Measurements from ENCODE around the gene HOXA7.

HOXA7 gene

DNA sequence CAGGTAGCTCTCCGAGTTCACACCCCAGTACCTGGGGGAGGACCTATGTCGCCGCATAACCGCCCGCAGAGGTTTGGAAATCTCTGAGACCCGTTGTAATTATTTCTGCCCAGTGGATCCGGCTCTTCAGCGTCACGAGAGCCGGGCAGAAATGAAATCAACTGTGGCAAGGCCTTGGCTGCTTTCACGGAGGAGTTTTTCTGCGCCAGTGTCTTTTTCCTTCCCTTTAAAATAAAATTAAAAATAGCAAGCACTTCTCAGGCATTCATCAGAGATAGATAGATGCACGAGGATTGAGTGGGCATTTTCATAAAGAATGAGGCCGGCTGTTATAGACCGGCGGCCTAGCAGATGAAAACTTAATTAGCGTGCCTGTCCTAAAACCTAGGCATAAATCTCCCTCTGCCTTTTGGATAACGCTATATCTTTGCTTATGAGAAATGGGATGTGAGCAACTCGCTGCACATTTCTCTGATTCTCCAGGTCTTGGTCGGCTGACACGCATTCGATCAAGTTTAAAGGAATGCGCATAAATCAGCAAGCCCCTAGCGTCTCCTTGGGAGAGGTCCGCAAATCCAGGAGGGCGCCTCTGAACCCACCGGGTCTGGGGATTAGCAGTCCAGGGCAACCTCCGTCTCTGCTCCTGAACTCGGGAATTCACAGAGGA lies 37.0 kb upstream of the HOXA7 start:
- DNase-seq (ENCODE audit: low read depth), result no peak

DNA sequence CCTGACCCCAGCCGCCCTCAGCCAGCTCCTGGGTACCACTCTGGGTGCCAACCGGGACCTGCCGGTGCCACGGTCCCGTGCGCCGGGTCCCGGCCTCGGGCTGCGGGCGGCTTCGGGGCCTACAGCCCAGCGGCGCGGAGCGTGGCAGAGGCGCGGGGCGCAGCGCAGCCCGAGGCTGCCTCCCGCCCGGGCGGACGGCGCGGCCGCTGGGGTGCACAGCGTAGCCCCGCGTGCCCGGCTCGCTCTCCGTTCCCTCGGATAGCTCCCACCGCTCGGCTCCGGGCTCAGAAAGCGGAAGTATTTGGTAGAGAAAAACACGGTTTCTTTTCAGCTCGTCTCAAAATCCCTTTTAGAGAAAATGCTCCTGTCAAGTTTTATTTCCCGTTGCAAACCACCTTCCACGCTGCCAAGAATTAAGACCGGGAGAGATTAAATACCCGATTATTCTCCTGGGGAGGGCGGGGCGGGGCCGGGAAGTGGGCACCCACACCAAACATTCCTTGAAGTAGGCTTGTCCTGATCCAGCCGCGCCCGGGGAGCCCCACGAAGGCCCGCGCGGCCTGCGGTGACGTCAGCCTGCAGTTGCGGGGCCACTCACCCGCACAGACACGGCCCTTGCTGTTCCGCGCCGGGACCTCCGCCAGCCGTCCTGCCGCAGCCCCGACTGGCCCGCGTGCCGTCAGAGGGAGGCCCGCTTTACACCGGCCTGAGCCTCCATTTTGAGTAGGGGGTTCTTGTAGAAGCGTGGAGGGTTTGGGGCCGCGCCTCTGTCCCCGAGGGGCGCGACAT lies 36.3 kb upstream of the HOXA7 start:
- DNase-seq (ENCODE audit: low read depth), result no peak

DNA sequence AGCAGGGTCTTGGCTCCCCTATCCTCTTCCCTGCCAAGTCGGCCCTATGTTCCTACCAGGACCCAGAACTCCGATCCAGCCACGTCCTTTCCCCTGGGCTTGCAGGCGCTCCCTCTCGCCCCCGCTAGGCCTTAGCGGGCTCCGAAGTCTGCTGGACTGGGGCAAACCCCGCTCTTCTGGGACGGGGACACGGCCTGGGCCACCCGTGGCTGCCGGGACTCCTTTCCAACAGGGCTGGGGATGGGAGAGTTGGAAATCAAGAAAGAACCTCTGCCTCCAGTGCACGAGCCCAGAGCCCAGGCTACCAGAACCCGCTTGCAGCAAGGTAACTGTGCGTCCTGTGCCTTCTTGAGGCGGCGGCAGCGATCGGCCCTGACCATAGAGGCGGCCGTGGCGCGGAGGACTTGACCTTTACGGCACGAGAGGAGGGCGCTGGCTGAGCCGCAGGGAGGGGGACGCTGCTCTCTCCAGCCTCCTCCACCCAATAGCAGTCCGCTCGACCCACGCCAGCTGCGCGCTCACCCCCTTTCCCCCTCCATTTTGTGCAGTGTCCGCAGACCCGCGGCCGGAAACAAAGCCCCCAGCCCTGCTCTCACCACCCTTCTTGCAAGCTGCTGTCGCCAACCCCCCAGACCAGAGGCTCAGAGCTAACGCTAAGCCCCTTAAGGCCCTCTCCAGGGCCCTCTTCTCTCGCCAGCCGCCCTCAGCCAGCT lies 35.5 kb upstream of the HOXA7 start:
- DNase-seq (ENCODE audit: low read depth), result no peak

DNA sequence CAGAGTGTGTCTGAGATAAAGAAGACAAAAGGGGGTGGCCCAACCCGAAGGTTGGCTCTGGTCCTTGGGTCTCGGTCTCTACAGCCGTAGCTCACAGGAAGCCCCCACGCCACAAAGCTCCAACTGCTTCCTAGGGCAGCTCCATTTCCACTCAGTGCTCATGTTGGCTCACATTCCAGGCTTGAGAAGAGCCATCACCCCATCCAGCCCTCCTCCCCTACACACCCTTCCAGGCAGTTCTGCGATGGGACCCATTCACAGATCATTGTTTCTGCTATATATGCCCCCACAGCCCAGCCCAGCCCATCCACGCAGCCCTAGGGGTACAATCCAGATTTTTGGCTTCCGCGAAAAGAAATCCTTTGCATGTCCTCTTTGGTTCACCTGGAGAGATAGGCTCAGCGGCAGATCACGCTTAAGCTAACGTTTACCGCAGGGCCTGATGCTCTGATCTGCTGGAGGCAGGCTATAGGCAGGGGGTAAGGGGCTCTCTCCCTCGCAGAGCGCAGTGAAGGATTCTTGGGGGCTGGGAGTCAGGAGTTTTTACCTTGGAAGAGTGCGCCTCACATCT lies 34.8 kb upstream of the HOXA7 start:
- no peak for DNase-seq (ENCODE audit: low read depth)

DNA sequence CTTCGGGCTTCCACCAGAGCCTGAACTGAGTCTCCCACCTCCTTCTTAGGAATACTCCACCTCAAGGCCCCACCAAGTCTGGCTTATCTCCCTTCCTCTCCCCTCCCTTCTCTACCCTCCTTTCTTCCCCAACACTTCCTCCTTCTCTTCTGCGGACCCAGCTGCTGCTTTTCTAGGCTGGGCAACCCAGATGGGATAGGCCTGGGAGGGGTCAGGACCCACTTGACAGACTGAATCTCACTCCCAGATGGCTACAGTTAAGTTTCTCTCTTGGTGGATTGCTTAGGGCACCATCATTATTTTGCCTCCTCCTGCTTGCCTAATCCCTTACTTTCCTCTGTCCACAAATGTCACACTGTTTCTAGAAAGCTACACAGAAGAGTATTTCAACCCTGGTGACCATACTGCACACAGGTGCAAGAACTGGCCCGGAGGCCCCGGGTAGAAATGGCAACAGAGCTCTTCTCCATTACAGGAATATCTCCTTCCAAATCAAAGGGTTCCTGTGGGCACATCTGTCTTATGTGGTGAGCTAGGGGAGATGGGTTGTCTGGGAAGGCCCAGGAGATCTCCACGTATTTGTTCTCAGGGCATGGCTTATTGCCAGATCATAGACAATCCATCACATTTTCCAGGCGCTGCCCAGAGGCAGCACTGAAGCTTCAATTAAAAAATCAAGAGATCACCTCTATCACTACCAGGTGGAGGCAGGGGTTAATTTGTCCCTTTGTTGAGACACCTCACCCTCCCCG lies 33.7 kb upstream of the HOXA7 start:
- no peak for DNase-seq (ENCODE audit: low read depth)

DNA sequence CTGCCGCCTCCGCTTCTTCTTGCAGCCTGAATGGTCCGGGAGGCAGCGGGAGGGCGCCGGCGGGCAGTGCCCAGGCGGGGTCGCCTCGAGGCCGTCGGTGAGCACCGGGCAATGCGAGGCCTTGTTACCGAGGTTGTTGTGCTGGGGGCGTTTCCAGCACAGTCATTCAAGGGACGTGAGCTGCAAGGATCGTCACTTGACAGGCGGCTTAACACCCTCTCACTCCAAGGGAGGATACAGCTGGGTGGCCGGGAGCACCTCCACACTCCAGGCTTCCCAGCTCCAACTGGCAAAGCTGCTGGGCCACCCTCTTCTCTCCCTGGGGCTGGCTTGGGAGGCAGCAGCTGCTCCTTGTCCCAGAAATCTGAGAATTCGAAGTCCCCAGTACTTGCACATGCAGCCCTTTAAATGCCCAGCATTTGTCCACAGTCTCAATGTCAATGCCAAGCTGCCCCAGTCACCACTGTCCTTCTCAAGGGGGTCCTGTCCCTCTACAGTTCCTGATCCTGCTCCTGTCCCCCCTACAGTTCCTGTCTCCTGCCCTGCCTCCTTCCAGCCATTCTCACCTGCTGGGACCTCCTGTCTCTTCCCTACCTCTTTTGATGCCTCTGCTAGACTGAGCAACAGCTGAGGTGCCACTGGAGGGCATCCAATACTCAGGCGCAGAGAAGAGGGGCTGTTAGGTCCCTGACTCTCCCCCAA lies 33.0 kb upstream of the HOXA7 start:
- no peak for DNase-seq (ENCODE audit: low read depth)

DNA sequence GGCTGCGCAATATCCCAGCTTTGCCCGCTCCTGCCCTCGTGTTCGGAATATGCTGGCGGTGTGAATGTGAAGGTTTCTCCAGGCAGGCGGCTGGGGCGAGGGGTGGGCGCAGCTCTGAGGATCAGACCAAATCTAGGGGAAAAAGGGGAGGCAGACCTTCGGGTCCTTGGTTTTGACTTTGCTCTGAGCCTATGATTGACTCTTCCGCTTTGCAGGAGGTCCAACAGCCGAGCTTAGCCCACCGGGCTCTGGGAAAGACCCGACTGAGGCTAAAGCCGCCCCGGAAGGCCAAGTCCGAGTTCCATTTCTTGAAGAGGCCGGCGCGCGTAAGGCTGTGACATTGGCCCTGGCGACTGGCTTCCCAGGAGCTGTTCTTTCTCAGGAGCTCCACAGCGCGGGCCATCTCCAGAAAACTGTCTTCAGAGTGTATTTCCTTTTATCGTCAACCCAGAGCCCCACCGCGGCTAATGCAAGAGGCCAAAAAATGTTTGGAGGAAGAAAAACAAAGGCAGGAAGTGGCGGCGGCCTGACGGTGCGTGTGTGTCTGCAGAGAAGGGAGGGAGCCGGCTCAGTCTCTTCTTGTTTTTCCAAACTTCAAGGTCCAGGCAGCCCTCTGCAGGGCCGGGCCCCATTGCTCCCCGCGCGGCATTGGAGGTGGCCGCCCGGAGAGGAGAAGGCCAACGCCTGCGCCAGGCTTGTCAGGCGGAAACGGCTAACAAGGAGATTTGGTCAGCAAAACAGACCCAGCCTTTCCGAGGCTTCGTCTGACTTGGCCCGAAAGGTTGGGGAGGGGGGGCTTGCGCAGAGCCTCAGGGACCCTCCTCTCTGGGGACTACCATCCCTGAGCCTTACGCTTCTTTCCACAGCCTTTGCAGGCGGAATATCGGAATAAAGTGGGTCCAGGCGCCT lies 32.2 kb upstream of the HOXA7 start:
- DNase-seq (ENCODE audit: low read depth), result no peak

DNA sequence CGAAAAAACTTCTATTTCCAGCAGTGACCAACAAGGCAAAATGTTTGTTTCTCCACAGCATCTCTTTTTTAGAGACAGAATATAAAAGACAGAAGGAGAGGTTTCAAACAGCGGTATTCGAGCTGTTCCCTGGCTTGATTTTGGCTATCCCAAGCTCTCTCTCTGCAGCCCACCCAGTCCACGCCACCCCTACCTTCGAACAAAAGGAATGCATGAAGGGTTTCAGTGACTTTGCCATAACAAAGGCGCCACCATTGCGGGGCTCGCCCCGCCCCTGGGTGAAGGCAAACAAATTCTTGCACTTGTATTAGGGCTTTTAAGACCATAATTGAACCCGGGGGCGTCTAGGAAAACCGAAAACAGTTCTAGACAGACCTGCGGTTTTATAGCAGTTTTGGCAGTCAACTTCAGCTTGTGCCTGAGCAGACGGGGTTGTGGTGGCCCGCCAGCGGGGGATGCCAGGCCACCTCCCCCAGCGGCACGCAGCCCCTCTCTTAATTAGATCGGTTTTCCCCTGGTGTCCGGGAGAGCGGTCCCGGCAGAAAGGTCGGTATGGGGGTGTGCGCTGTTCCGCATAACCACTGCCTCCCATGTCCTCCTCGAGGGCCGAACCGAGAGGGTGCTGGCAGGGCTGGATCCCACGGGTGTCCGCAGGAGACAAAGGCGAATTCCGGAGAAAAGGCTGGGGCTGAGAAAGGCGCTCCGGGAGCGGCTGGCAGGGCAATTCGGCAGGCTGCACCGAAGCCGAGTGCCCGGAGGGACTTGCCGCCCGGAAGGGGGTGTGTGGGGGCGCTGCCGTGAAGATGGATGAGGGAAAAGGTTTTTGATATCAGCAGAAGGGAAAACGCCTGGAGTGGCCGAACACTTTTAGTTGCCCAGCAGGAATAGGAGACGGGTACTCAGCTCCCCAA lies 31.3 kb upstream of the HOXA7 start:
- no peak for DNase-seq (ENCODE audit: low read depth)

DNA sequence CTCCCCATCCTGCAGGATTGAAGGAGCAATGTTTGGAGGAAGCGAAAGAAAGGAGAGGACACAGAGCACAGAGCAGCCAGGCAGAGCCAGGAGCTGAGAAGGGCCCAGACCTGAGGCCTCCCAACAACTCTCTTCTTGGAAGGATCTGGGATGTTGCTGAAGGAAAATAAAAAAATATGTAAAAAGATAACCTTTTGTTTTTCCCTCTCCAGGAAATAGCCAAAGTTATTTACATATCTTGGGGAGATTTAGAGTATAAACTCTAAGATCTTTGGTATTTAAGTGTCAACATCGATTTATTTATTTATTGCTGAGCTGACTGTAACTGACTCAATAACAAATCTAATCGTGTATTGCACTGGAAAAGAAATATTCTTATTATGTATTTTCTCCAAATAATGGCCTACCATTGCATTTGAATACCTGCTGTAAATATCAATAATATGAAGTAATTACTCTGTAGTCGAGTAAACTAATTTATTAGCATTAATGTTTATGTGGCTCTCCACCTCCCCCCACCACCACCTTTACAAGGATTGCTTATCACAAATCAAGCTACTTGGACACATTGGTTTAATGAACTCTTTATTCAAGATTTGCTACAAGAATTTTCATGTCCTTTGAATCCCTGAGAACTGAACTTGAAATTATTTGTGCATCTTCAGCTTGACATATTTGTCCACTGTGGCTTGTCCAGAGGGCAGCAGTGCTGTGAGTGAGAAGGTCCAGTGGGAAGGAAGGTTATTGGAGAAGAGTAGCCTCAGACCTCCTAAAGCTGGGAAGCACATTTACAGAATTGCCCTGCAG lies 30.4 kb upstream of the HOXA7 start:
- DNase-seq (ENCODE audit: low read depth), result no peak

DNA sequence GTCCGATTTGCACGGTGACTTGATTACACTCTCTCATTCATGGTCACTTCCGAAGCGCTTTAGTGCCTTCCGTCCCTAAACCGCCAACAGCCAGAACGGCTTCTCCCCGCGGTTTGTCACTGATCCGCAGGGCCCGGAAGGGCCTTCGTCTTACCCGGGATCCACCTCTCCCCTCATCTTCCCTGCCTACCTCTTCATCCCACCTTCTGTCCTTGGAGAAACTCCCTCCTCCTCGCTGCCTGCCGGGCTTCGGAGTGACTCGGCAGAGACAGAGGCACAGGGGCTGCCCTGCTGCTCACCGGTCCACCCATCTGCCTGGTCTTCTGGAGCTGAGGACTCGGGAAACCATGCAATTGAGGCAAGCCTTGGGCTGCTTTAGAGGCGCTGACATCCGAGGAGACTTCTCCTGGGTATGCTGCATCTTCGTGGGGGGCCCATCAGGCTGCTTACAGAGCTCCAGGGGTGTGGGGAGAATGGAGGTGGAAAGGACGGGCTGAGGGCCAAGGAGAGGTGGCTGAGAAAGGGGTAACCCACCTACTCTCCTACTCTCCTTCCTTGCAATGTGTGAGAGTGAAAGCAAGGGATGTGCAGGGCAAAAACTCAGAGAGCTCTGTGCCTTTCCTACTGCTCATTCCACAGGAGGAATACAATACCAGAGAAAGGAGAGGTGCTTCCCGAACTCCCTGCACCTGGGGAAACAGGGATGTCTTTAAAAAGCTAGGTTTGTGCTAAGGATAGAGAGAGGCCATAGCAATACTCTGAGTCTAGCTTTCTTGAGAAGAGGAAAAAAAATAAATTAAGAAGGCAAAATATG lies 29.6 kb upstream of the HOXA7 start:
- no peak for DNase-seq (ENCODE audit: low read depth)

DNA sequence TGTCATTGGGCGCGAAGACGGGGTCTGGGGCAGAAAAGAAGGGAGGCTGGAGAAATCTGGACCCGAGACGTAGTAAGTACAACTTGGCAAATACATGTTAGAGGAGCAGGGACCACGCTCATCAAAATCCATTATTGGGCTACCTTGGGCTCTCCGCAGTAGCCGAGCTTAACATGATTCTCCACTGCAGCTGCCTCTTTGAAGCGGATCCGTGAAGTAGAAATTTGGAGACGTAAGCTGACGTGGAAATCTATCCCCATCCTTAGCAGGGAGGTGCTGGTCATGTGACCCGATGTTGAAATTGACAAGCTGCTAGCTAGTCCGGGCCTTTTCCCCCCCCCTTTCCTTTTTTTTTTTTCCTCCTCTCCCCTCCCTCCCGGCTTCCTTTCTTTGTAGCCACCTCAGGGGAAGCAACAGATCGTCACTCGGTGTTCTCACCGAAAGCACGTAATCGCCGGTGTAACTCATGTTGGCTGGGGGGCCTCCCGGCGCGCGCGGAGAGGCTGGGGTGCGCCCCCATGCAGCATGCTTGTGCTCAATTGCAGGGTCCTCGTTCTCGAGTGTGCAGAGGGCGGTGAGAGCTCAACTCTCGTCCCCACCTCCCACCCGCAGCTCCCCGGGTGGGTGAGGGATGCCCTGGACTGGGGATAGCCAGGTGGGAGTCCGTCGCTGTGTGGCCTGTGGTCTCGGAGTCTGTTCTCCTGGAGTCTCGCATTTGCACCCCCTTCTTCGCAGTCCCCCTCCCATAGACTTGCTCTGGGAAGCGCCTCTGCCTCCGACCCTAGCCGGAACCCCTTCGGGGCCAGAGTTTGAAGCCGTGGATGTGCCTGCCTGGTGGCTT lies 28.8 kb upstream of the HOXA7 start, which contains the start of gene HOXA11:
Gene HOXA11 (minus strand): TSS at position 220 of the 841 bp plus-strand sequence. CDS start 88 bp downstream, at position 132.
- no peak for DNase-seq (ENCODE audit: low read depth)

DNA sequence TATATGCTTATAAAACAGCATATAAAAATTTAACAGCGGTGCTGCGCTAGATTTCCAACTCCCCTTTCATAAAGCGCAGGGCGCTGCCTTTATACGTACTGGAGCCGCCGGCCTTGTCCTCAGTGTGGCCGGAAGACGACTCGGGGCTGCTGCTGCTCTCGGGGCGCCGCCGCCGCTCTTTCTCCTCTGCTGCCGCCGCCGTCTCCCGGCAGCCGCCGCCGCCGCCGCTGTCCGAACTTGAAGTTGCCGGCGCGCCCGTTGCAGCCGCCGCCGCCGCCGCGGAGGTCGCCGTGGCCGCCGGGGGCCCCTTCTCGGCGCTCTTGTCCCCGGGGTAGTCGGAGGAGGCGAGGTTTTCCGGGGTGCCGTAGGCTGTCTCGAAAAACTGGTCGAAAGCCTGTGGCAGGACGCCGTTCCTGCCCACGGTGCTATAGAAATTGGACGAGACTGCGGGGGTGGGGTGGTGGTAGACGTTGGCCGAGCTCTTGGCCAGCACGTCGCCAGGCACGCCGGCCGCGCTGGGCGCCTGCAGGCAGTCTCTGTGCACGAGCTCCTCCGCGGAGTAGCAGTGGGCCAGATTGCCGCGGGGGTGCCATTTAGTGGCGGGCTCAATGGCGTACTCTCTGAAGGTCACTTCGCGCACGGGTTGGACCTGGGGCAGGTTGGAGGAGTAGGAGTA lies 28.0 kb upstream of the HOXA7 start:
- no peak for DNase-seq (ENCODE audit: low read depth)

DNA sequence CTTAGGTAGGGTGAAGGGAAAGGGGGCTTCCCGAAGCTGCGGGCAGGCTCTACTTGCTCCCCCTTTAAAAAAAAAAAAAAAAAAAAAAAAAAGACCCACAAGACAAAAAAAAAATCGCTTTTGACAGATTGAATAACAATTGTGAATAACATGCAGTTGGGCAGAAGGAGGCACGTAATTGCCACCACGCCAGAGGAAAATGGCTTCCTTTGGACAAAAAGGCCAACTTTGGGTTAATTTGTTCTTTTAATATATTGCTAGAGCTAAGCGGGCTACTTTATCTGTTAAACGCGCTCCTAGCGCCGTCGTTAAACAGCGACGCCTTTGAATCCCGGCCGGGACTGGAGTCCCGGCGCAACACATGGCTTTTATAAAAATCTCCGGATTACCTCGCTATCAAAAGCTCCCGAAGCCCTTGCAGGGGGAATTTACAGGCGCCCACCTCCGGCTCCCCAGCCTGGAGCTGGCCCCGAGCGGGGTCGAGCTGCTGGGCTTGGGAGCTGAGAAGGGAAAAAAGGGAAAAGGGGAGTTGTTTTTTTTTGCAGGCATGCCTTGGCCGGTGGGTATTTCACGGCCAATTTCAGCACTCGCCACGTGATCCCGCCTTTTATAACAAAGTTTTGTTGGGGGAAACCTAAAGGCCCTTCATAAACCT lies 27.3 kb upstream of the HOXA7 start:
- DNase-seq (ENCODE audit: low read depth), result no peak

DNA sequence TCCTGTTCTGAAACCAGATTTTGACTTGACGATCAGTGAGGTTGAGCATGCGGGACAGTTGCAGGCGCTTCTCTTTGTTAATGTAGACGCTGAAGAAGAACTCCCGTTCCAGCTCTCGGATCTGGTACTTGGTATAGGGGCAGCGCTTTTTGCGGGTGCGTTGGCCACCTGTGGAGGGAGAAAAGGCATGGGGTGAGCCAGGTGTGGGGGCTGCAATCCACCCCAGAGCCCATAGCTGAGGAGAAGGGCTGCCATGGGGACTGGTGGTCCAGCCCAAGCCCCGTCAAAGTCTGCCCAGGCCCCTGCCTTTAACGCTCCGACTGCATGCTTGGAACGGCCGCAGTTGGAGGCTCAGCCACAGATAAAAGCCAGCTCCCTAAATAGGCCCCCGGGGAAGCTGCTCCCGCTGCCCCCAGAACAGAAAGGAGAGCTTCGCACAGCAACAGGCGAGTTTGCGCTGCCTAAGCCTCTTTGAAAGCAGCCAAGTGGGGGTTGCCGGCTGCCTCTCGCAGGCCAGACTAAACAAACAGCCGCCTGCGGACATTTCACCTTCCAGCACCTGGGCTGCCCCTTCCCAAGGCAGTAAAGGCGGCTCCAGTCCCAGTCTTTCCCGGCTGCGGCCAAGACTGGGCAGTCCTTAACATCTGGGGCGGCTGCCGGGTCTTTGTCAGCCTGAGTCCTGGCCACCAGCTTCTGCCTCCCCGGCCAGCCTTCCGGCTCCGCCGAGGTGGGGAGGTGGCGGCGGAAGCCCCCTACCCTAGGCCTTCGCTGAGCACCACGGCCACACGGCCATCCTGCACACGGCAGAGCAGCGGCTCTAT lies 26.6 kb upstream of the HOXA7 start:
- no peak for DNase-seq (ENCODE audit: low read depth)
